GM21367 (cell line): ENCODE results near the gene KIRREL3.

ENCODE experiments used
- ATAC-seq: cut with Tn5 transposase; IDR thresholded peaks from one replicate; pipeline ENCODE4 v1.9.1; 2021; ENCODE audit not compliant: unreplicated experiment

The KIRREL3 gene

DNA sequence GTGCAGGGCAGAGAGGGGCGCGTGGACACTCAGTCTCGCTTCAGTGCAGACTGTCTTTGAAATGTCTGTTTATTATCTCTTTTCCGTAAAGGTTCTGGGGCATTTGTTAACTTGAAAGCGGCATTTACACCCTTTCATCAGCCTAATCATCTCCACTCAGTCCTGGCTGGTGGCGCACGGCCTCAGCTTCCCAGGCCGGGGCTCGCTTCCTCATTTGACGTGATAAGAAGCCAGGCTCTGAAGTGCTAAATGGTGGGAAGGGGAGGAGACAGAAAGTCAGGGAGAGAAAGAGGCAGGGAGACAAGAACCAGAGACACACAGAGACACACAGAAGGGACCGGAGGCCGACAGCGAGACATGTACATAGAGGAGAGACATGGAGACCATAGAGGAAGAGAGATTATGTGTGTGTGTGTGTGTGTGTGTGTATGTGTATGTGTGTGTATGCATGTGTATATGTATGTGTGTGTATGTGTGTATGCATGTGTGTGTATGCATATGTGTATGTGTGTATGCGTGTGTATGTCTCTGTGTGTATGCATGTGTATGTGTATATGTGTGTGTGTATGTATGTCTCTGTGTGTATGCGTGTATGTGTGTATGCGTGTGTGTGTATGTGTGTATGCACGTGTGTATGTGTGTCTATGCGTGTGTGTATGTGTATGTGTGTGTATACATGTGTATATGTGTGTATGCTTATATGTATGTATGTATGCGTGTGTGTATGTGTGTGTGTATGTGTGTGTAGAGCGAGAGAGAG, 543.6 kb downstream of the KIRREL3 start:
- no peak for ATAC-seq

- ATAC-seq = no peak
These were observed 544.5 kb downstream of the KIRREL3 start for GRCh38 chr11:126456089-126456488.

GRCh38 chr11:126452241-126453101, 548.1 kb downstream of the KIRREL3 start:
- no peak for ATAC-seq

- ATAC-seq = no peak
These were observed 549.3 kb downstream of the KIRREL3 start for GRCh38 chr11:126451211-126451802.

DNA sequence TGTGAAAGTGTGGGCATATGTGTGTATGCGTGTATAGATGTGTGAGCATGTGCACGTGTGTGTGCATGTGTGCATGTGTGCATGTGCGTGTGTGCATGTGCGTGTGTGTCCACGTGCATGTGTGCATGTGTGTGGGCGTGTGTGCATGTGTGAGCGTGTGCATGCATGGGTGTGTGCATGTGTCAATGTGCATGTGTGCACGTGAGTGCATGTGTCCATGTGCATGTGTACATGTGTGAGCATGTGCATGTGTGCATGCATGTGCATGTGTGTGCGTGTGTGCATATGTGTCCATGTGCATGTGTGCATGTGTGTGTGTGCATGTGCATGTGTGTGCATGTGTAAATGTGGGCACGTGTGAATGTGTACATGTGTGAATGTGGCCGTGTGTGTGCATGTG, 549.8 kb downstream of the KIRREL3 start:
- ATAC-seq = no peak

GRCh38 chr11:126450198-126450597, 550.4 kb downstream of the KIRREL3 start:
- ATAC-seq = no peak

DNA sequence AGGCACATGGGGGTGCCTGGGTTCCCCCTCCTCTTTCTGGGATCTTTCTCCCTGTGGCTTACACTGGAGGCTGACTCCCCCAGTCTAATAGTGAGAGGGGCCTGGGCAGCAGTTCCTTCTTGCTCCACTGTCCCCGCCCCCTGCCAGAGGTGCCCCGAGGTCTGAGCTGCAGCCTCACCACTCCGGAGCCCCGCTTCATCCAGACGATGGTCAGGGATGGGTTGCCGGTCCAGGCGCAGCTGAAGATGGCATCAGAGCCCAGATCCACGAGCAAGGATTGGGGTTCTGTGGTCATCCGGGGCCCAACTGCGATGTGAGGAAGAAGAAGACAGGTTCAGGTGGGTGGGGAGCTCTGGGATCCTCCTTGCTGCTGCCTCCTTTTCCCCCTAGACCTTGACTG, 554.0 kb downstream of the KIRREL3 start:
- ATAC-seq = no peak

GRCh38 chr11:126444072-126444471, 556.5 kb downstream of the KIRREL3 start:
- no peak for ATAC-seq

DNA sequence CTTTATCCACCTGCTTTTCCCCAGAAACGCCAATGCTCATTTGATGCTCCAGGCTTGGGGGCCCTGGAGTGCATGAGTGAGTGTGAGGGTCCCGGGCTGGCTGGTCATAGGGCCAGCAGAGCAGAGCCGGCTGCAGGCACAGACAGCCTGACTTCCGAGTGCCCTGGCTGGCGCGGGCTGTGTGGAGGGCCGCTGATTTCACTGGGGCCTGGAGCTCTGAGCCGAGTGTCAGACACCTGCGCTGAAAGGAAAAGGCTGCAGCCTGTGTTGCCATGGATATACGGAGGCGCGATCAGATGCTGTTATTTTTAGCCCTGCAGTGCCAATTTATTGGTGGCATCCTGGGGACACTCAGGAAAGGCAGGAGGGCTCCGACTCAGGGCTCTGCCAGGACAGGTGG, 557.5 kb downstream of the KIRREL3 start:
- no peak for ATAC-seq

DNA sequence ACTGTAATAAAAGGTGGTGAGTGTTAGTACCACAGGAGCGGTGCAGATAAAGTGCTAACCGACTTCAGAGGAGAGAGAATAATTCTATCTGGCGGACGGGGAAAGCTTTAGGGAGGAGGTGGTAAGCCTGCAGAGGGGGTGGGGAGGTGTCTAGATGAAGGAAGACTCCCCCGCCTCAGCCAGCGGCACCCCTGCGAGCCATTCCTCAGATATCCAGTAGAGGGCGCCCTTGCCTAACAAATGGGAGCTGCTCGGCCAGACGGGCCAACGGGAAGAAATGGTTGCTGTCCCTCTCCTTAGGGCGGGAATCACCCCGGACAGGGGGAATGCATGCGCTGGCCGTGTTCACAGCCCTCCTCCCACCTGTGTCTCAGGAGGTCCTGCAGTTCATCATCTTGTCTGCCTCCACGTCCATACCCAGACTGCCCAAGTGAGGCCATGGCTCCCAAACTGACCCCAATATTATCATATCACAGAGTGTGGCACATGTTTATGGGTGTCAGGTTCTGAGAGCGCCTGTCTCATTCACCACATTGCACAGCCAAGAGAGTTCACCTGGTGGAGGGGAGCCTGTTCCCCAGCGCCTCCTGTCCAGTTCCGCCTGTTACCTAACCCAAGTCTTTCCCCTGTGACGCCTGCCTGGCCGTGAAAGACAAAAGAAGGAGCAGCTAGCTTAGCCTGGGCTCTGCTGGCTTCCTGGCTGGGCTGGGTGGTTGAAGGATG, 559.6 kb downstream of the KIRREL3 start:
- ATAC-seq = peak; percentile 72

- no peak for ATAC-seq
These were observed 560.3 kb downstream of the KIRREL3 start for GRCh38 chr11:126440276-126440675.

GRCh38 chr11:126438691-126439090, 561.9 kb downstream of the KIRREL3 start:
- no peak for ATAC-seq

DNA sequence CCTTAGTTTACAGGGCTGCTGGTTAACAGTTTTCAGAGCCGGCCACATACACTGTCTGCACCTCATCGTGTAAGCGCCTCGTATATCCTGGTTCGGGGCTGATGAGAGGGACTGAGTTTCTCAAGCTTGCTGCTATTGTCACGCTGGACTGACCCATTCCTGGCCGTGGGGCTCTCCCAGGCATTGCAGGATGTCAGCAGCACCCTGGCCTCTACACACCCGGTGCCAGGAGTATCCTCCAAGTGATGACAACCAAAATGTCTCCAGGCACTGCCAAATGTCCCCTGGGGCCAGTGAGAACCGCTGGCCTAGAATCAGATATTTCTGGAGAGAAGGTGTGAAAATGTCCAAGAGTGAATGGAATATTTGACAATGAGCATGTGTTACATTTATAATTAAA, 562.3 kb downstream of the KIRREL3 start:
- no peak for ATAC-seq

DNA sequence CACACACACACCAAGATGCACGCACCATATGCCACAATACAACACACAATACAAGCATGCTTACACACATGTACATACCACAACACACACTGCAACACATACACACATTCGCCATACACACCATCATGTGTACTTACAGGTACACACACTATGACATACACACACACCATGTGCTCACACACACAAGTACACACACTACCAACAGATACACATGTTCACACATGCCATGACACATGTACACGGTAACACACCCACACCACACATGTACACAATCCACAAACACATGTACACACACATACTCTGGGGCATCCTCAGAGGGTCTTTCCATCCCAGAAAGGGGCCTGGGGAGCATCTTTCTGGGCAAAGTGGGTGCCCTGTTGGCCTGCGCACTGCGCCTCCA, 562.8 kb downstream of the KIRREL3 start:
- ATAC-seq = no peak

DNA sequence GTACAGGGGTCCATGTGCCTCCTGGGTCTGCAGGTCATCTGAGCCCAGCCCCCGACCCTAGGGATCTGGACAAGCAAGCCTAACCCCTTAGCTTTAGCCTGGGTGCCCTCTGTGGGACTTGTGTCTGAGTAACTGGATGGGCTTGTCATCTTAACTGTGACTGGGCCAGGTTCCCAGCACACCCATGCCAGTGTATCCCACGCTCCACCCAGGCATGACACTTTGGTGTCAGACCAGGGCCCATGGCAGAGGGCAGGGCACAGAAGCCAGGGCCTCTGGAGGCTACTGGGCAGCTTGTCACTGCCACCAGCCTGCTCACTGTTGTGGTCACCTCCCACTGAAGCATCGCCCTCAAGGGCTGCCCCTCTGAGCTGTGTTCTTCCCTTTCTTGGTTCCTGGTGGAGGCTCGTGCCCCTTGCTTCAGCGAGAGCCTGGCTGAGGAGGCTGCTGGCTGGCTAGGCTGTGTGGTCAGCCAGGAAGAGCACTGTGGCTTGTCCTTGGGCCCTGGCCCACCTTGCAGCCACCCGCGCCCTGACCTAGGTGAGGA, 564.3 kb downstream of the KIRREL3 start:
- ATAC-seq = no peak

- ATAC-seq = no peak
These were observed 565.6 kb downstream of the KIRREL3 start for GRCh38 chr11:126434950-126435335.

- ATAC-seq = no peak
These were observed 566.3 kb downstream of the KIRREL3 start for GRCh38 chr11:126433989-126434949.

- no peak for ATAC-seq
These were observed 567.2 kb downstream of the KIRREL3 start for GRCh38 chr11:126433244-126433846.

DNA sequence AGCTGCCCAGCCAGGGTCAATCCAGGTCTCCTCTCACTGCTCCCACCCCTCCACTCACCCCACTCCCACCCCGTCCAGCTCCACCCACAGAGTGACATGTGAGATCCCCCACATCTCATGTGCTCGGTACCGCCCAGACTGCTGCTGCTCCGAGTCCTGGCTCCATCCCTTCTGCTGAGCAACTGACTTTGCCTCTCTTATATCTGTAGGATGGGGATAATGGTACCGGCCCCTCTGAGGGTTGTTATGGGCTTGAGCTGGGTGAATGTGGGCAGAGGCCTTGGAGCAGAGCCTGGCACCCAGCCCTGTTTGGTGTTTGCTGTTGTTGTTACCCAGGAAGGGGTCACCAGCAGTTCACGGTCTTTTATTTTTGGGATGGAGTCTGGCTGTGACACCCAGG, 568.0 kb downstream of the KIRREL3 start:
- no peak for ATAC-seq
